ENCODE data around the gene ACADVL. TPM values are rescaled to one million over a fixed set of nuclear protein-coding genes. Genes with fewer than 3 reads are reported as not detected.
"Not testable (repeated sequence)": the region's sequence is repeated elsewhere in the genome, so short reads cannot be mapped to it uniquely, and the experiment has no call there.

The ACADVL gene
- polyA plus RNA-seq, 1 donor from 2014 or later: 397 TPM

DNA sequence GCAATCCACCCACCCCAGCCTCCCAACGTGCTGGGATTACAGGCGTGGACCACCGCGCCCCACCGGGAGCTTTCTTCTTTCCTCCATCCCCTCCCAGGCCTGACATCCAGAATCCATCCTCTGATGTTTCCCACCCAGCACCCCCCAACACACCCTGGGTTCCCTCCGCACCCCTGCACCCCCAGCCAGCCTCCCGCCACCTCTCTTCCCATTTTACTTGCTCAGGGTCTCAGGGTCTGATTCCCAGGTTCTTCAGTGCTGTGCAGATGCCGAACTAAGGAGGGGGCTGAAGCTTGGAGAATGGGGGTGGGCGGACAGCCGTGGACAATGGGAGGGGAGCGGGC is 40.8 kb upstream of the ACADVL start:
- Histone ChIP-seq H3K36me3 (ENCODE audit: insufficient read depth, low read length) (no peaks in the 10 kb centered on the region), H3F3A (ENCODE audit: insufficient read depth, low read length, poor library complexity, severe bottlenecking) (no peaks in the 10 kb centered on the region), H3K9ac (ENCODE audit: low read length) (no peak overlapping the region), H3K79me2 (replicated peaks; ENCODE audit: insufficient read depth, low read length) (peaks cover 5% of the 10 kb centered on the region), H3K27ac (ENCODE audit: low read length) (no peak overlapping the region), H3K4me2 (ENCODE audit: low read length) (no peak overlapping the region), H4K20me1 (ENCODE audit: insufficient read depth) (no peaks in the 10 kb centered on the region), H3K9me2 (ENCODE audit: insufficient read depth, low read length) (no peaks in the 10 kb centered on the region), H2AFZ (ENCODE audit: low read depth, low read length) (no peak overlapping the region), H3K9me3 (ENCODE audit: low read length) (no peaks in the 10 kb centered on the region), H3K27me3 (ENCODE audit: insufficient read depth, low read depth, low read length) (no peaks in the 10 kb centered on the region), H3K4me3 (ENCODE audit: low read length) (no peak overlapping the region)
- TF ChIP-seq POLR2AphosphoS5 (IDR thresholded peaks at IDR 0.05): peak; percentile 11
- no peak for TF ChIP-seq TAF1 (IDR thresholded peaks at IDR 0.05; ENCODE audit: low read depth)
- TF ChIP-seq, protein P1, sequence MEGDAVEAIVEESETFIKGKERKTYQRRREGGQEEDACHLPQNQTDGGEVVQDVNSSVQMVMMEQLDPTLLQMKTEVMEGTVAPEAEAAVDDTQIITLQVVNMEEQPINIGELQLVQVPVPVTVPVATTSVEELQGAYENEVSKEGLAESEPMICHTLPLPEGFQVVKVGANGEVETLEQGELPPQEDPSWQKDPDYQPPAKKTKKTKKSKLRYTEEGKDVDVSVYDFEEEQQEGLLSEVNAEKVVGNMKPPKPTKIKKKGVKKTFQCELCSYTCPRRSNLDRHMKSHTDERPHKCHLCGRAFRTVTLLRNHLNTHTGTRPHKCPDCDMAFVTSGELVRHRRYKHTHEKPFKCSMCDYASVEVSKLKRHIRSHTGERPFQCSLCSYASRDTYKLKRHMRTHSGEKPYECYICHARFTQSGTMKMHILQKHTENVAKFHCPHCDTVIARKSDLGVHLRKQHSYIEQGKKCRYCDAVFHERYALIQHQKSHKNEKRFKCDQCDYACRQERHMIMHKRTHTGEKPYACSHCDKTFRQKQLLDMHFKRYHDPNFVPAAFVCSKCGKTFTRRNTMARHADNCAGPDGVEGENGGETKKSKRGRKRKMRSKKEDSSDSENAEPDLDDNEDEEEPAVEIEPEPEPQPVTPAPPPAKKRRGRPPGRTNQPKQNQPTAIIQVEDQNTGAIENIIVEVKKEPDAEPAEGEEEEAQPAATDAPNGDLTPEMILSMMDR (IDR thresholded peaks at IDR 0.05; ENCODE audit: poor library complexity, severe bottlenecking): no peak
- no peak for TF ChIP-seq EZH2 (IDR thresholded peaks at IDR 0.05; ENCODE audit: borderline replicate concordance, insufficient read depth, low read length, poor library complexity, severe bottlenecking)
- TF ChIP-seq, protein P2, sequence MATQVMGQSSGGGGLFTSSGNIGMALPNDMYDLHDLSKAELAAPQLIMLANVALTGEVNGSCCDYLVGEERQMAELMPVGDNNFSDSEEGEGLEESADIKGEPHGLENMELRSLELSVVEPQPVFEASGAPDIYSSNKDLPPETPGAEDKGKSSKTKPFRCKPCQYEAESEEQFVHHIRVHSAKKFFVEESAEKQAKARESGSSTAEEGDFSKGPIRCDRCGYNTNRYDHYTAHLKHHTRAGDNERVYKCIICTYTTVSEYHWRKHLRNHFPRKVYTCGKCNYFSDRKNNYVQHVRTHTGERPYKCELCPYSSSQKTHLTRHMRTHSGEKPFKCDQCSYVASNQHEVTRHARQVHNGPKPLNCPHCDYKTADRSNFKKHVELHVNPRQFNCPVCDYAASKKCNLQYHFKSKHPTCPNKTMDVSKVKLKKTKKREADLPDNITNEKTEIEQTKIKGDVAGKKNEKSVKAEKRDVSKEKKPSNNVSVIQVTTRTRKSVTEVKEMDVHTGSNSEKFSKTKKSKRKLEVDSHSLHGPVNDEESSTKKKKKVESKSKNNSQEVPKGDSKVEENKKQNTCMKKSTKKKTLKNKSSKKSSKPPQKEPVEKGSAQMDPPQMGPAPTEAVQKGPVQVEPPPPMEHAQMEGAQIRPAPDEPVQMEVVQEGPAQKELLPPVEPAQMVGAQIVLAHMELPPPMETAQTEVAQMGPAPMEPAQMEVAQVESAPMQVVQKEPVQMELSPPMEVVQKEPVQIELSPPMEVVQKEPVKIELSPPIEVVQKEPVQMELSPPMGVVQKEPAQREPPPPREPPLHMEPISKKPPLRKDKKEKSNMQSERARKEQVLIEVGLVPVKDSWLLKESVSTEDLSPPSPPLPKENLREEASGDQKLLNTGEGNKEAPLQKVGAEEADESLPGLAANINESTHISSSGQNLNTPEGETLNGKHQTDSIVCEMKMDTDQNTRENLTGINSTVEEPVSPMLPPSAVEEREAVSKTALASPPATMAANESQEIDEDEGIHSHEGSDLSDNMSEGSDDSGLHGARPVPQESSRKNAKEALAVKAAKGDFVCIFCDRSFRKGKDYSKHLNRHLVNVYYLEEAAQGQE (IDR thresholded peaks at IDR 0.05; ENCODE audit: borderline replicate concordance): no peak

DNA sequence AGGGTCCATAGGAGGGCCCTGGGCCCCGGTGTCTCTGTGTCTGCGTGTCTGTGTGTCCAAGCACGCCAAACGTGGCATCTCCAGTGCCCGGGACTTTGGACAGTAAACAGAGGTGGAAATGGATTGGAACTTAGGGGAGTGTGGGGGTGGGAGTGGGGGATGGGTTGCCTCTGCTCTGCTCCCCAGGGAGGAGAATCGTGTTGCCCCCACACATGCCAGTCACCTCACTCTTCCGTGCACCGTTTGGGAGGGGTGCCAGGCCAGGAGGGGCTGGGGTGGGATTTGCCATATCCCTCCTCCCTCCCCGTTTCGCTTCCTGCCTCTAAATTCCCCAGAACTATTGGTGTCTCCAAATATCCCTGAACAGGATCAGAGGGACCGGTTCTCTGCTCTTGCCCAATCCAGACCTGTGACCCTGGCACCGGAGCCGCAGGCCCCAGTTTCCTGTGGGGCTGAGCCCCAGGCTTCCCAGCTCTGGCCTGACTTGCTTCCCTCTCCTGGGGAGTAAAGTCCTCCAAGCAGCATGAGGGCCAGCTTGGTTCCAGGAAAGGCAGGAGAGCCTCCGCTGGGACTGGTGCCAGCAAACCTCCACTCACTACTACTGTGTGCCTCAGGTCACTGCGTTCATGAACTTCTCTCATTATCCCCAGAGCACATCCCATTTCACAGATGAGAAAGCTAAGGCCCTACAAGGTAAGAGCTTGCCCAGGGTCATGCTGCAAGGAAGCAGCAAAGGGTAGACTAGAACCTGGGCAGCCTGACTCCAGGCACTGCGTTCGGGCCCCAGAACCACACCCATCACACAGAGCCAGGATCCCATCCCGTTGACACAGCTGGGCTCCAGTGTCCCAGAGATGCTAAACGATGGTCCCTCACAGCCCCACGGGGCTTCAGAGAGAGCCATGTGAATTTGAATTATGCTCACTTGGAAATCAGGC is 40.2 kb upstream of the ACADVL start, which contains the start of gene ASGR1:
TSS of gene ASGR1 (minus strand) at position 54 of the 938 bp plus-strand sequence. CDS start 807 bp downstream, outside the sequence.
- Histone ChIP-seq H3F3A (ENCODE audit: insufficient read depth, low read length, poor library complexity, severe bottlenecking) (no peaks in the 10 kb centered on the region), H4K20me1 (ENCODE audit: insufficient read depth) (no peaks in the 10 kb centered on the region), H3K9ac (ENCODE audit: low read length) (peak within 1 kb of the TSS; percentile 95), H3K27ac (ENCODE audit: low read length) (peak within 1 kb of the TSS; percentile 93), H2AFZ (ENCODE audit: low read depth, low read length) (peak within 1 kb of the TSS; percentile 73), H3K4me3 (ENCODE audit: low read length) (peak within 1 kb of the TSS; percentile 82), H3K9me3 (ENCODE audit: low read length) (no peaks in the 10 kb centered on the region), H3K79me2 (replicated peaks; ENCODE audit: insufficient read depth, low read length) (peaks cover 5% of the 10 kb centered on the region), H3K4me2 (ENCODE audit: low read length) (peak within 1 kb of the TSS; percentile 33), H3K27me3 (ENCODE audit: insufficient read depth, low read depth, low read length) (no peaks in the 10 kb centered on the region), H3K9me2 (ENCODE audit: insufficient read depth, low read length) (no peaks in the 10 kb centered on the region), H3K36me3 (ENCODE audit: insufficient read depth, low read length) (no peaks in the 10 kb centered on the region)
- no peak for TF ChIP-seq EZH2 (IDR thresholded peaks at IDR 0.05; ENCODE audit: borderline replicate concordance, insufficient read depth, low read length, poor library complexity, severe bottlenecking)
- TF ChIP-seq, protein P2 (IDR thresholded peaks at IDR 0.05; ENCODE audit: borderline replicate concordance): no peak
- TF ChIP-seq RAD21 (conservative IDR thresholded peaks at IDR 0.05): no peak
- TF ChIP-seq TAF1 (IDR thresholded peaks at IDR 0.05; ENCODE audit: low read depth): no peak

DNA sequence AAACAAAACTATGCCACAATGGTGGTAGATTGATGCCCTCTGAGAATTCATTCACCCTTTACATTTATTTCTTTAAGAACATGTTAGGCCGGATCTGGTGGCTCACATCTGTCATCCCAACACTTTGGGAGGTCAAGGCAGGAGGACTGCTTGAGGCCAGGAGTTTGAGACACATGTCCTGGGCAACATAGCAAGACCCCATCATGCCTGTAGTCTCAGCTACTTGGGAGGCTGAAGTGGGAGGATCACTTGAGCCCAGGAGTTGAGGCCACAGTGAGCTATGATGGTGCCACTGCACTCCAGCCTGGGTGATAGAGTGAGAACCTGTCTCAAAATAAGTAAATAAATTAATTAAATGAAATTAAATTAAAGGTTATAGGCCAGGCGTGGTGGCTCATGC is 37.6 kb upstream of the ACADVL start:
- not testable (repeated sequence) for H3K27ac ChIP-seq (ENCODE audit: low read length); H2AFZ ChIP-seq (ENCODE audit: low read depth, low read length); H4K20me1 ChIP-seq (ENCODE audit: insufficient read depth); H3K79me2 ChIP-seq (replicated peaks; ENCODE audit: insufficient read depth, low read length); H3K27me3 ChIP-seq (ENCODE audit: insufficient read depth, low read depth, low read length); H3K36me3 ChIP-seq (ENCODE audit: insufficient read depth, low read length); H3K9me3 ChIP-seq (ENCODE audit: low read length); H3K9me2 ChIP-seq (ENCODE audit: insufficient read depth, low read length); H3K4me3 ChIP-seq (ENCODE audit: low read length); H3K9ac ChIP-seq (ENCODE audit: low read length); H3F3A ChIP-seq (ENCODE audit: insufficient read depth, low read length, poor library complexity, severe bottlenecking); H3K4me2 ChIP-seq (ENCODE audit: low read length)
